ENCODE measurements around the gene BROX.

Gene BROX

GRCh38 chr1:222781251-222781650 lies 68.9 kb downstream of the BROX start:
- no peak for DNase-seq

GRCh38 chr1:222783051-222783450 lies 70.7 kb downstream of the BROX start:
- no peak for DNase-seq

- DNase-seq: no peak
Measured at GRCh38 chr1:222784371-222784770, 72.0 kb downstream of the BROX start.

All from activated CD4-positive, CD25-positive, alpha-beta regulatory T cell (primary cell).